ENCODE measurements around the gene METTL8.

DNA sequence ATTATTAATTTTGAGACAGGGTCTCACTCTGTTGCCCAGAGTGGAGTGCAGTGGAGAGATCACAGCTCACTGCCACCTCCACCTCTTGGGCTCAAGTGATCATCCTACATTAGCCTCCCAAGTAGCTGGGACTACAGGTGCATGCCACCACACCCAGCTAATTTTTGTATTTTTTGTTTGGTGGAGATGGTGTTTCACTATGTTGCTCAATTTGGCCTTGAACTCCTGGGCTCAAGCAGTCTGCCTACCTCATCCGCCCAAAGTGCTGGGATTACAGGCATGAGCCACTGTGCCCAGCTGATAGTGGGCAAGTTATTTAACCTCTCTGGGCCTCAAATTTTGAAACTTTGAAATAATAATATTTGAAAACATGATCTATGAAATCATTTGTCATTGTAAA lies 26.7 kb upstream of the METTL8 start:
- no peak for TF ChIP-seq CTCF (IDR thresholded peaks at IDR 0.05)
- TF ChIP-seq REST (IDR thresholded peaks at IDR 0.05; ENCODE audit: insufficient read depth in 1 of 2, low read depth in 2 of 2, low read length in 1 of 2), result no peak
- TF ChIP-seq TCF7L2 (IDR thresholded peaks at IDR 0.05; ENCODE audit: low read depth, low read length), result no peak
- no peak for TF ChIP-seq POLR2AphosphoS5 (IDR thresholded peaks at IDR 0.05; ENCODE audit: low read depth, low read length)
